HG03442 (cell line): ENCODE results near the gene OSER1.
A peak's percentile ranks its signal among the peaks of the same experiment; 100 is the strongest.
"Not testable (repeated sequence)": the region's sequence is repeated elsewhere in the genome, so short reads cannot be mapped to it uniquely, and the experiment has no call there.

Source experiments
- ATAC-seq: cut with Tn5 transposase; IDR thresholded peaks from one replicate; pipeline ENCODE4 v1.9.1; 2021; ENCODE audit warnings: mild to moderate bottlenecking, moderate library complexity; ENCODE audit not compliant: unreplicated experiment

OSER1 gene

DNA sequence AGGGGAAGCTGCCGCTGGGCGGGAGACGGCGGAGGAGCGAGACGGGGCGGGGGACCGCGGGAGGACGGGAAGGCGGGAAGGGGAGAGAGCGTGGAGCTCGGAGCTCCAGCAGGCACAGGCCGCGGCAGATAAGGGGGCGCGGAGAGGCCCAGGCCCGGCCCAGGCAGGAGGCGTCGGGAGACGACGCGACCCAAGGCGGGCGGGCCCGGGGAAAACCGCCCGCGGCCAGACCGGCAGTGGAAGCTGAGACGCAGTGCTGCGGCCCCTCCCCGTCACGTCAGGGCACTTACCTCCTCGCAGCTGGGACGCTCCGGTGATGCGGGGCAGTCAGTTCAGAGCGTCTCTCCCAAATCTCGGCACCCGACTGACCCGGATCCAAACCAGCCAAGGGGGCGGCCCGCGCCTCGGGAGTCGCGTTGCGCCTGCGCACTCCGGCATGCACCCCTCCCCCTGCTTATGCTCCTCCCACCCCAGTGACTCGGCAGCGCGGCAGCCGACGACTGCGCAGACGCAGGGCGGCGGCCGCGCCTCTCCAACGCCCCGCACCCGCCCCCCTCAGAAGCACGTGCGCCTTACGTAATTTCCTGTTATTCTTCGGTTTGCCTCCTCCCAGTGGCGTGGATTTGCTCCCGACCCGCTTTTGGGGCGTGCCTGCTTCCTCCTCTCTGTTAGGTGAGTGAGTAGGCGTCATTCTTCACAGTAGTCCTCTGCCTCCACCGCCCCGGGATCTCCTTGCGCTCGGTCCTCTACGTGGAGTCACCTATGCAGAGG, at the start of gene OSER1:
Gene OSER1, minus strand, starts transcription at position 366 of the 771 bp plus-strand sequence. CDS start 3,814 bp downstream, outside the sequence.
- peak; percentile 78 for ATAC-seq

DNA sequence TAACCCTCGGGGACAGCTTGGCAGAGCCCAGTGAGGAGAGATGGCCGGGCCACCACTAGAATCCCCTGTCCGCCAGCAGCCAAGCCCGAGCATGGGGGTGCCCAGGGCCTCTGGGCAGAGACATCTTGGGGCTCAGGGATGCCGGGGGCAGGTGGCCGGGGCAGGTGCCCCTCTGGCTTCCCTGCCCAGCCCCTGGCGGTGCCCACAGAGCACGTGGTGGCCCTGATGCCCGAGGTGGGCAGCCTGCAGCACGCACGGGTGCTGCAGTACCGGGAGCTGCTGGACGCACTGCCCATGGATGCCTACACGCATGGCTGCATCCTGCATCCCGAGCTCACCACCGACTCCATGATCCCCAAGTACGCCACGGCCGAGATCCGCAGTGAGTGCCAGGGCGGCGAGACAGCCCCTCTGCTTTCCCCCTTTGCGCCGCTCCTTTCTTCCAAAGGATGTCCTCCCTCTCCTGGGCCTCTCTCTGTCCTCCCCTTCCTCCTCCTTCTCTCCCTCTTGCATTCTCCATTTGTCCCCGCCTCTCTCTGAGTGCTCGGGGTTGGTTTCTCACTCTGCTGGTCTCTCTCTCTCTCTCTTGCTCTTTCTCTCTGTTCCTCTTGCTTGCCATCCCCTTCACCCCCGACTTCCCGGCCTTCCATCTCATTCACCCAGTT, 47.8 kb upstream of the OSER1 start:
- ATAC-seq, result no peak

DNA sequence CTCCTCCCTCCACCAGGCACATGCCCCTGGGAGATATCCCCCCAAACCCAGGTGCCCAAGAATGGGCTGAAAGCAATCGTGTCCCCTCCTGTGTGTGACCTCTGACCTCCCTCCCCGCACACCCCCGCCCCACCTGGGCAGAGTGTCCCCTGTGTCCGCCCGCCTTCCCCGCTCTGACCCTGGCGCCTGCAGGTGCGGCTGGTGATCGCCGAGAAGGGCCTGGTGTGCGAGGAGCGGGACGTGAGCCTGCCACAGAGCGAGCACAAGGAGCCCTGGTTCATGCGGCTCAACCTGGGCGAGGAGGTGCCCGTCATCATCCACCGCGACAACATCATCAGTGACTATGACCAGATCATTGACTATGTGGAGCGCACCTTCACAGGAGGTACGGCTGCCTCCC, 46.4 kb upstream of the OSER1 start:
- ATAC-seq, result no peak

DNA sequence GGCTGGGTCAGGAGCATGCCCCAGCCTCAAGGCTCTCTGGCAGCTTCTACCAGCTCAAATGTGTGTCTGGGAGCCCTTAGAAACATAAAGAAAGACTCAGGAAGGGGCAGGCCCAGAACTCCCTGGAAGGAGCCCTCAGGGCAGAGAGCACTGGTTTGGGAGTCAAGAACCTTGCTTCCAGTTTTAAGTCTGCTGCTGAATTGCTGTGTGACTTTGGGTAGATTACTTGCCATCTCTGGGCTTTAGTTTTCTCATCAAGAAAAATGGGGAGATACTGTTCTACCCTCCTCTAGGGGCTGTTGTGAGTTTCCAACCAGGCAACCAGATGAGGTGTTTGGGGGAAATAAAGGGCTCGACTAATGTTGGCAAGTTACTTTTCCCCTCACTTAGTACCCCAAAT, 45.4 kb upstream of the OSER1 start:
- ATAC-seq, result no peak

DNA sequence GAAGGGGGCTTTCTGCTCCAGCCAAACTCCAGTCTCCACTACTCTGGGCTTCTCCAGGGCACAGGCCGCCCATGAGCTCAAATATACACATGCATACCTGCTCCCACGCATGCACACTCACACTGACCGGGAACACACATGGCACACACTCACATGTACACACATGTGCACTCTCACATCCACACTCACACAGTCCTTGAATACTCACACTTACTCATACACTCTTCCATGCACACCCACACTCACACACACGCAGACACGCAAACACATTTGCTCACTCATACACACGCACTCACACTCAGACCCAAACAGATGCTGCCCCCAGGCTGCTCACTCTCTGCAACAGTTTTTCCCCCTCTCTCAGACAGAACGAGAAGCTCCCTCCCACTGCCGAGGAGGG, 43.5 kb upstream of the OSER1 start:
- no peak for ATAC-seq

DNA sequence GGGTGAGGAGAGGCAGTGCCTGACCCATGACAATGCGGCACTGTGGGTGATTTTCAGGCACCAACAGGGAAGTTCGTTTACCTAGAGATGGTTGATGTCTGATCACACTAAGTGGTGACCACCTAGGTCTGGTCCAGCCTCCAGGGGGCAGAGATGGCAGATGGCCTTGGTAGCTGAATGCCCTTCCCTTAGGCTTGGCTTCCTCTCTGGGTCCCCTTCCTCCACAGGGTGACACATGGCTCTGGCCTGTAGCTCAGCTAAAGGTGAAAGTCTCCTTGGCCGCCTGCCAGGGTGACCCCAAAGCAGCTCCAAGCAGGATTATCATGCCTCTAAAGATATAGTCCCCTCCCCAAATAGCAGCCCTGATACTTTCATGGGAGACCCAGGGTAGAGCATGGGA, 43.0 kb upstream of the OSER1 start:
- ATAC-seq, result no peak

DNA sequence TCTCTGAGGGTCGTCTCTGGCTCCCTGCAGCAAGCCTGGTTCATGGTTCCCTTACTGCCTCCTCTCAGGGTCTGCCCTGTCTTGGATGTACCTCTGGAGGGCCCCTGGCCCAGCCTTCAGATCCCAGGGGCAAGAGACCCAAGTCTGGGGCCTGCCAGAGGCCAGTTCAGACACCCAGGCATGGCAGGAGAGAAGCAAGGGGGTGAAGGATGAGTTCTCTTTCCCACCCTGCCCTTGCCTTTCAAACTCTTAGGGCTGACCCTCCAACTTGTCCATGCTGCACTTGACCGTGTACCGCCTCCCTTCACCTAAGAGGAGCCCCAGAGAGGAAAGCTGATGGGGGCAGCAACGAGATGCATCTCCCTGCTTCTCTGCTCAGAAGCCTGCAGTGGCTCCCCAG, 40.7 kb upstream of the OSER1 start:
- ATAC-seq, result no peak

DNA sequence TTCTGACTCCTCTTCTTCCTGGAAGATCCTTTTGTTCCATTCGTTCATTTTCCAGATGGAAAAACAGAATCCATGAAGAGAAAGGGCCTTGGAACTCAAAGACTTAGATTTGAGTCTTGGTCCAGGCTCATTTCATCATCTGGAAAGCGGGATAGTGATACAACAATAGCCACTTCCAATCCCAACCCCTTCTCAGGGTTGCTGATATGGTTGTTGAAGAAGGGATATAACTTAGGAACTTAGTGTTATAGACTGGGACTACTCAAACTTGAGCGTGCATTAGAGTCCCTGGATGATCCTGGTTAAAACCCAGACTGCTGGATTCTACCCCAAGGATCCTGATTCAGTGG, 37.8 kb upstream of the OSER1 start:
- no peak for ATAC-seq

DNA sequence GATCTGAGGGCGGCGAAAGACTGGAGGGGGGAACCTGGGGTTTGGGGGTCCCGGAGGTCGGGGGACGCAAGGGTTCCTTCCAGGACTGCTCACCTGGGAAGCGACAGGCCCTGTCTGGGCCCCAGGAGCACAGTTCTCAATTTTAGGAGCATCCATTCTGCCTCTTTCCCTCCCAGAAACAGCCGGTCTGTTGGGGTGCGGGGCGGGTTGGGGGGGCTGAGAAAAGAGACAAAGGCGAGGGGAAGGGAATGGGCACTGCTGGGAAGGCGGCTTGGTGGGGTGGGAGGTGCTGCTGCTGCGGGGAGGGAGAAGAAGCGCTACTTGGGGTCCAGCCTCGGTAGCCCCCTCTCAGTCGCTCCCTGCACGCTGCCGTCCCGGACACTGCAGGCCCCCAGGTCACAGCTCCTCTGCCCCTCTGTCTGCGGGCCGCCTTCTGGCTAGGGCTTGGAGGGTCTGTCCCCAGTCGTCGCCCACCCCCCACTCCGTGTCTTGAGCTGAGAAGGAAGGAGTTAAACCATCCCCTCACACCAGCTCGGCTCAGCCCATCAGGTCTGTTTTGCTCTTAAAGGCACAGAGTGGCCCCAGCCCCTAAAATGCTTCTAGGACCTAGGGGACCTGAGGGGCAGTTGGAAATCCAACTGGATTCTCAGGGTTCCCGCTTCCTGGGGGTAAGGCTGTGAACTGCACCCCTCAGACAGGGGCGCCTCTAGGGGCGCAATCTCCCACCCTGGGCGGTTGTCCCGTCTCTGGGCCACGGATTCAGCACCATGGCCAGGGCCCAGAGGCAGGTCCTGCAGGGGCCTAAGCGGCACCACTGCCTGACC, 37.2 kb upstream of the OSER1 start:
- no peak for ATAC-seq

DNA sequence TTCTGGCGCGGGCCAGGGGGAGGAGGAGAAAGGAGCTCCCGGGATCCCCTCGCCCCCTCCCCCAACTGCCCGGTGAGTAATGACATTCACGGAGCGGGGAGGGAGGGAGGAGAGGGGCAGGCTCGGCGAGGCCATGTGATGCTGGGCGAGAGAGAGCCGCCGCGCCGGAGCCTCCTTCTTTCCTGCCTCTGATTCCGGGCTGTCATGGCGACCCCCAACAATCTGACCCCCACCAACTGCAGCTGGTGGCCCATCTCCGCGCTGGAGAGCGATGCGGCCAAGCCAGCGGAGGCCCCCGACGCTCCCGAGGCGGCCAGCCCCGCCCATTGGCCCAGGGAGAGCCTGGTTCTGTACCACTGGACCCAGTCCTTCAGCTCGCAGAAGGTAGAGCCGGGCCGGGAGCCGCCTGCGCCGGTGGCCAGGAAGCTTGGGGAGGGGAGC, 36.6 kb upstream of the OSER1 start, which contains the start of gene GDAP1L1:
Gene GDAP1L1, plus strand, starts transcription at position 178 of the 441 bp plus-strand sequence. Its CDS starts 27 bp downstream, at position 205.
- no peak for ATAC-seq

DNA sequence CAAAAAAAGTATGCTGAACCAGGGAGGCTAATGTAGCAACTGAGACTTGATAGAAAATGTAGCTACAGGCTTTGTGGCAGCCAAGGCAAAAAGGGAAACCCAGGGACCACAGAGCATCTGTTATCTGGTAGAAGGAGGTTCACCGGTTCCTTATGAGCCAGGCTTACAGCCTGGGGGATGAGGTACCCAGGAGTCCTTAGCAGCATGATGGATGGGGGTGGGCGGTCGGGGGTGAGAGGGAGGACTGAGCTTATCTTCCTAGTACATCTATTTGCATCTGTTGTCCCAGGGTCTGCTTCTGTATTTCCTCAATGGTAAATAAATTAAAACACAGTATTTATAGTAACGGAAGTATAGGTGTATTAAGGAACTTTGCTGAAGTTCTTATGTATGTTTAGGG, 35.4 kb upstream of the OSER1 start:
- no peak for ATAC-seq

DNA sequence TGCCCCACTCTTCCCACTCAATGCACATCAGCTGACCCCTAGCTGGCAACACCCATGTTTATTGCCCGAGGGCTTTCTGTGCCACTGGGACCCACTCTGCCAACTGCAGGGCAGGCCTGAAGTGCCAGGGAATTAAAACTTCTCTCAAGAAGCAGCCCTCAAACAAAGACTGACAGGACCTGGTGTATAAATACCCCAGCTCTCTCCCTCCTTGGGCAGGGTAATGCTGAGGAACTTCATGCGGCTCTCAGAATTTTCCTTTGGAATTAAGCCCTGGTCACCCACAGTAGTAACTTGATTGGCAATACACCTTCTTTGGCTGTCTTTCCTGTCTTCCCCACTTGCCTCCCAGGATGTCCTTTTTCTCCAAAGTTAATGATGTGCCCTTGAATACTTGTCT, 31.2 kb upstream of the OSER1 start:
- ATAC-seq, result no peak

DNA sequence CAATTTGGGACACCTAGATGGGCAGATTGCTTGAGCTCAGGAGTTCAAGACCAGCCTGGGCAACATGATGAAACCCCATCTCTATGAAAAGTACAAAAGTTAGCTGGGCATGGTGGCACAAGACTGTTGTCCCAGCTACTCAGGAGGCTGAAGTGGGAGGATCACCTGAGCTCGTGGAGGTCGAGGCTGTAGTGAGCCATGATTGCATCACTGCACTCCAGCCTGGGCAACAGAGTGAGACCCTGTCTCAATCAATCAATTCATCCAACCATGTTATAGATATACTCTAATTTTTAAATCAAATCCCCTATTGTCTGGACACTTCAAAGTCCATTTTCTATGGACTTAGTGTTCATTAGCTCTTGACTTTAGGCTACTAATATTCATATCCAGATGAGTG, 26.3 kb upstream of the OSER1 start:
- ATAC-seq, result not testable (repeated sequence)

DNA sequence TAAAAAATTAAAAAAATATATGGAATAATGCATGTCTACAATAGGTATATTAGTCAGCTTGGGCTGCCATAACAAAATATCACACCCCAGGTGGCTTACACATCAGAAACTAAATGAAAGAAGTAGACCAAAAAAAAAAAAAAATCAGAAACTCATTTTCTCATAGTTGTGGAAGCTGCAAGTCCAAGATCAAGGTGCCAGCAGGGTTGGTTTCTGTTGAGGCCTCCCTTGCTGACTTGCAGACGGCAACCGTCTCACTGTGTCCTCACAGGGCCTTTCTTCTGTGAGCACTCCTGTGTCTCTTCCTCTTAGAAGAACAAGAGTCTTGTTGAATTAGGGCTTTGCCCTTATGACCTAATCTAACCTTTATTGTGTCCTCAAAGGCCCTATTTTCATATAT, 25.1 kb upstream of the OSER1 start:
- no peak for ATAC-seq

DNA sequence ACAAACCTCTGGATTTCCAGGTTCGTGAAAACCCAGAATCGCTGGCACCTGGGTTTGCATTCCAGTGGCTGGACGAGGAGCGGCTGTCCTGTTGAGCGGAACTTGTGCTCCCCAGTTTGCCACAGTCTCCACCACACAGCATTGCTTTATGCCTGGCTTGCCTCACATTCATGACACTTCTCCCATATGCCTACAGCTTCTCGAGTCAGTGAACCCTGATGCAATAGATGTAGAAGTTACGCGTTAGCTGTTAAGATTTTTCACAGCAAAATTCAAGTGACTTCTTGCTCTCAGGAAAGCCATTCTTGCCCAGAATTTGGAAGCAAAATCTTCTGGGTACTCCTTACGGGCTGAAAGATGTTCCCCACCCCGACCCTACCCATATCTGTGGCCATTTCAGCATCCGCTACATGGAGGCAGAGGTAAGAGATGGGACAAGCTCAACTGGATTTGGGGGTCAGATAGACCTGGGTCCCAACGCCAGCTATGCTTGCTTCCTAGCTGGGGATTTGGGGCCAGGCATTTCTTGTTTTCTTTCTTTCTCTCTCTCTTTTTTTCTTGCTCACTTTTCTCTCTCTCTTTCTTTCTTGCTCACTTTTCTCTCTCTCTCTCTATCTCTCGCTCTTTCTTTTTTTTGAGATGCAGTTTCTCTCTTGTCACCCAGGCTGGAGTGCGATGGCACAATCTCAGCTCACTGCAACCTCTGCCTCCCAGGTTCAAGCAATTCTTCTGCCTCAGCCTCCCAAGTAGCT, 24.2 kb upstream of the OSER1 start:
- no peak for ATAC-seq

DNA sequence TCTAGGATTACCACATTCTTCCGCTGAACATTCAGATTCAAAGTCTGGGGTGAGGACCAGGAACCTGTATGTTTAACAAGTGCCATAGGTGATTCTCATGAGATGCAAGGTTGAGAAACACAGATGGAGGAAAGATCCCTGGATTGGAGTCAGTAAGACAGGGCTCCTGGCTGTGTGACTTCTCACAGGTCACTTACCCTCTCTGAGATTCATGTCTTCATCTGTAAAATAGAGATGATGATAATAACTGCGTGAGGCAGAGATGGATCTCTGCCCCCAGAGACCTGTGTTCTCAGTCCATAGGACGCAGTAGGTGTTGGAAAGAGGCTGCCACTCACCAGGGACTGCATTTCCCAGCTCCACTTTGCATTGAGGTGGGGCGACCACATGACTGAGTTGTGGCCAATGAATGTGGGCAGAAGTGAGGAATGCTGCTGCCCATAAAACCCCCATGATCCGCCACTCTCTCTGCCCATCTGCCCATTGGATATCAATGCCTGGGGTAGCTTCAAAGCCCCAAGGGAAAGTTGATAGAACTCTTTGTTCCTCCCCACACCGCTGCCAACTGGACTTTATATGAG, 23.0 kb upstream of the OSER1 start:
- no peak for ATAC-seq

DNA sequence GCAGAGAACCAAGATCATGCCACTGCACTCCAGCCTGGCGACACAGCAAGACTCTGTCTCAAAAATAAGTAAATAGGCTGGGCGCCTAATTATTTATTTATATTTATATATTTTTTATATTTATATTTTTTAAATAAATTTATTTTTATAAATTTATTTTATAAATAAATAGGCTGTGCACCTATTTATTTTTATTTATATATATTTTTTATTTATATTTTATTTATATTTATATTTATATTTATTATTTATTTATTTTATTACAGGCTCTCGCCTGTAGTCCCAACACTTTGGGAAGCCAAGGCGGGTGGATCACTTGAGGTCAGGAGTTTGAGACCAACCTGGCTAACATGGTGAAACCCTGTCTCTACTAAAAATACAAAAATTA, 21.9 kb upstream of the OSER1 start:
- ATAC-seq, result not testable (repeated sequence)

DNA sequence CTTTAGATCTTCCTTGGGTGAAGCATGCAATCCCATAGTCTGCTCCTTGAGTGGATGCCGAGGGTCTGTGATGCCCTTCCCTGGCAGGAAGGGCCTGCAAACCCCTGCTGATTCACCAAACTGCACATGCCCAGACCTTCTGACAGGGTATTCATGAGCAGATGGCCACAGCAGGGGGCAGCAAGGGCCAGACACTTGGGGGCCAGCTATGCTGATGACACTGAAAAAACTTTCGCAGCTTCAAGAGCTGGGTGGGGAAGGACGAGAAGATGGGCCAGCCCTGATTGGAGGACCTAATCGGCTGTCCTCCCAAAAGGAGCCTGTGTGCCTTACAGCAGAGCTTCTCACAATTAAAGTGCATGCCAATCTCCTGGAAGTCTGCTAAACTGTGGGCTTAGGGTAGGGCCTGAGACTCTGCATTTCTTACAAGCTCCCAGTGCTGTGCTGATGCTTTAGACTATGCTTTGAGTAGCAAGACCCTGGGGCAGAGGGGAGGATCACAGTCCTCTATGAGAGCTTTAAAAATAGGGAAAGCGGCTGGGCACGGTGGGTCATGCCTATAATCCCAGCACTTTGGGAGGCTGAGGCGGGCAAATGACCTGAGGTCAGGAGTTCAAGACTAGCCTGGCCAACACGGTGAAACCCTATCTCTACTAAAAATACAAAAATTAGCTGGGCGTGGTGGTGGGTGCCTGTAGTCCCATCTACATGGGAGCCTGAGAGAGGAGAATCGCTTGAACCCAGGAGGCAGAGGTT, 21.3 kb upstream of the OSER1 start:
- ATAC-seq, result no peak

DNA sequence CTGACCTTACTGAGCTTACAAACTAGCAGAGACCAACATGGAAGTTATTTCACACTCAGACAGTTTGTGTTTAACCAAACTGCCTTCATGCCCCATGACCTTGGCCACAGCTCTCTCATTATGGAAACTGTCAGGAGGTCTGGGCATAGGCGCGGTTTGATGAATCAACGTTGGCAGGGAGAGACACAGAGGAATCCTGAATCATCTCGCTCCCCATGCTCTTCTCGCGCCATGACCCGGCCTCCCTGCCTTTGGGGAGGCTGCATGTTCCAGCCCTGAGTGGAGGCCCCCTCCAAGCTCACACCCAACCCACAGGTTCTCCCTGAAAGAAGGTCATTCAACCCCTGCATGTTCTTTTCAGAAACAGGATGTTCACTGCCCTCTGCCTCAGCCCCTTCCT, 20.6 kb upstream of the OSER1 start:
- ATAC-seq, result no peak
